ENCODE results near the gene PCBP2. TPM values are rescaled to one million over a fixed set of nuclear protein-coding genes. Genes with fewer than 3 reads are reported as not detected.

The PCBP2 gene
- polyA plus RNA-seq, 4 donors, result 1,030 to 1,212 (median 1,099) TPM

DNA sequence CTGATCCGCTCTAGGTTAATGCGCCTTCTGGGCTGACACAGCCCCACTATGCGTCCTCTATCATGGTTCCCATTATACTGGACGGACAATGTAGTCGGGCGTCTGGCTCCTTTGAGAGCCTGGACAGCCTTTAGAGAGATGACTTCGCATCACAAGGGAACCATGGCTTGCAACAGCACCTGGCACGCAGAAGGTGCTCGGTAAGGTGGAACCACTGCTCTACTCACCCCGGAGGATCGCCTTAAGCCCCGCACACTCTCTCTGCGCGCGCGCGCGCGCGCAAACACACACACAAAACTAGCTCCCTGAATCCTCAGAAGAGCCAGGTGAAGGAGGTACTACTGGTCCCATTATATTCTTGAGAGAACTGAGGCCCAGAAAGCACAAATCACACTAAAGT lies 40.3 kb downstream of the PCBP2 start:
- DNase-seq (ENCODE audit: low read depth in 4 of 4, low spot score in 3 of 4), result no peak

GRCh38 chr12:53492830-53493609 lies 41.1 kb downstream of the PCBP2 start:
- DNase-seq (ENCODE audit: low read depth in 4 of 4, low spot score in 3 of 4), result peak; percentile 89 to 93 (median 92)

DNA sequence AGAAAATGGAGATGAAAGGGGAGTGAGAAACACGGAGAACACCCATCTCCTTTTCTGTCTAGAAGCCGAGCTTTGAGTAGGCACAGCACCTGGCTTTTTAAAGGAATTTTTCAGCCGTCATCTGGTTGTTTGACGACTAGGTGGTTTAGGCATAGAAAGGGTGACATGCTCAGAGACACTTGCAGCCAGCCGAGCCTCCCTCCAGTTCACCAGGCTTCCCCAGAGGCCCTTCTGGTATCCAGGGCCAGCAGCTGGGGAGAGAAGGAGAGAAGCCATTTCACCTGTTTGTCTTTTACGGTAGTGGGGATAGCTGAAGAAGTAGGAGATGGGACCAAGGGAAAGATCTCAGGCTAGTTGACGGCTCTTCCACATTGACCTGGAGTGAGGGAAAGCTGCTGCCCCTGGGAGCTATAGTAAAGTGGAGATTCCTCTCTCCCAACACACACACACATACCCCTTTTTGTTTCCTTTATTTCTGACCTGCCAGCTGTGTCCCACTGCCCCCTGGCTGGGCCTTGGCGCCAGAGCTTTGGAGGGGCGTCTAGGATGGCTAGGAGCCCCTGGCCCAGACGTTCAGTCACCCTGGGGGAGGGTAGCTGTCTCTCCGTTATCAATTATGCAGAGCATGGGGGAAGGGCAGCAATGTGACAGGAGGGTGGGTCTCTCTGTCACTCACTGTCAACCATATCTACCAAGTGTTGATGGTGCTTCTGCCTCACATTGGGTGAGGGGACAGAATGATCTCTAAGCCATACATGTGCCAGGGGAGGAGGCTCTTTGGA lies 41.9 kb downstream of the PCBP2 start:
- DNase-seq (ENCODE audit: low read depth in 4 of 4, low spot score in 3 of 4), result no peak

GRCh38 chr12:53495903-53496751 lies 44.2 kb downstream of the PCBP2 start:
- DNase-seq (ENCODE audit: low read depth in 4 of 4, low spot score in 3 of 4), result no peak

DNA sequence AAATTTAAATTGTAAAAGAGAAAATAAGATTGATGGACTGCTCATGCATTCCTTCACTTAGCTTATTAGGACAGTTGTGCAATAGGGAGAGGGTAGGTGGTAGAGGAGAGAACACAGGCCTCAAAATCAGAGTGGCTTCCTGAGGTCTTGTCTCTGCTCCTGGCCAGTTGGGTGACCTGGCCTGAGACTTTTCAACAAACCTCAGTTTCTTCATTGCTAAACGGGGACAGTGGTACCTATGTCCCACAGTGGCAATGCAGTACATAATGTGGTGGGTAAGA lies 44.8 kb downstream of the PCBP2 start:
- DNase-seq (ENCODE audit: low read depth in 4 of 4, low spot score in 3 of 4), result no peak

DNA sequence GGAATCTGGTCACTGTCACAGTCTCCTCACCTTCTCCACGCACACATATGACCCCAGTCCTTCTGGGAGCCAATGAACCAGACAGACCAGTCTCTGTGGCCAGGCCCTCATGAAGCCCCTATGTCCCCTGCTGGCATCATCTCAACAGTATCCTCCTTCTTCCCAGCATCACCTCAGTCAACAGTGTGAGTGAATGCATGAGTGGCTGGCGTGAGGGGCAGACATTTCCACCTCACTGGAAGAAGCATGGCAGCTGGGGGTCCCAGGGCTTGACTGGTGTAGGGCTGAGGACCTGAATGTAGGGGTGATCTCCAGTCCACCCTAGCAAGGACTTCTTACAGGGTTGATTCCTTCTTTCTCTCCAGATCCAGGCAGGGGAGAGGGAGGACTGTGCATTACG lies 45.6 kb downstream of the PCBP2 start:
- no peak for DNase-seq (ENCODE audit: low read depth in 4 of 4, low spot score in 3 of 4)

GRCh38 chr12:53498235-53498630 lies 46.3 kb downstream of the PCBP2 start:
- no peak for DNase-seq (ENCODE audit: low read depth in 4 of 4, low spot score in 3 of 4)

GRCh38 chr12:53499266-53500141 lies 47.6 kb downstream of the PCBP2 start, which contains the start of gene MAP3K12:
Gene MAP3K12, minus strand, starts transcription at chr12:53499458. Its CDS starts 12,067 bp downstream, at chr12:53487391.
- DNase-seq (ENCODE audit: low read depth in 4 of 4, low spot score in 3 of 4), result peak in 1 of 4 donors; percentile 38

DNA sequence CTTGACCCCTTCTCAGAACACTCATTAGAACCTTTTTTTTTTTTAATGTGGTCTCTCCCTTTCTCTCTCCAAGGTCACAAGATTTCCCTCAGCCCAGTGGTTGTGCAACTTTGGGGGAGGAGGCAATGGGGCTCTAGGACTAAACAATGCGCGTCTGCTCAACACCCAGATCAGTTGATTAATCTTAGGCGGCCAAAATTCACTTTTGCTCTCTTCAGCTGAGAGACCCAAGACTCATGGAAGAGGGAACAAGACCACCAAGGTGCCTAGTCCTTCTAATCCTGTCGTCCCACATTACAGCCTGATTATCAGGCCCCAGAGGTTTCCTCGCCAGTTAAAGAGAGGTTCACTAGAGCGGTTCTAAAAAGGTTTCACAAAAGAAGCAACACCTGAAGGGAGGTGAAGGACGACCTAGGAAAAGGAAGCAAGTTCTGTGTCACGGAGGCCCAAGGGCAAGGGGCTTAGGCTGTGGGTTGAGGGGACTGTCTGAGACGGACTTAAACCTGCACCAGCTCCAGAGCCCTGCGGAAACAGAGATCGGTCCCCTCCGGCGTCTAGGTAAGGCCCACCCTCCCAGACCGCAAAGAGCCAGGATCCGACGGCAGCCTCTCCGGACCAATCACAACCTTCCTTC lies 48.4 kb downstream of the PCBP2 start:
- peak in 1 of 4 donors; percentile 44 for DNase-seq (ENCODE audit: low read depth in 4 of 4, low spot score in 3 of 4)

- DNase-seq (ENCODE audit: low read depth in 4 of 4, low spot score in 3 of 4), result peak; percentile 92 to 99 (median 98)
Measured at GRCh38 chr12:53500776-53501614, 49.1 kb downstream of the PCBP2 start, which contains the start of gene TARBP2. Gene TARBP2, plus strand, starts transcription at chr12:53501283. Its CDS starts 126 bp downstream, at chr12:53501409.

DNA sequence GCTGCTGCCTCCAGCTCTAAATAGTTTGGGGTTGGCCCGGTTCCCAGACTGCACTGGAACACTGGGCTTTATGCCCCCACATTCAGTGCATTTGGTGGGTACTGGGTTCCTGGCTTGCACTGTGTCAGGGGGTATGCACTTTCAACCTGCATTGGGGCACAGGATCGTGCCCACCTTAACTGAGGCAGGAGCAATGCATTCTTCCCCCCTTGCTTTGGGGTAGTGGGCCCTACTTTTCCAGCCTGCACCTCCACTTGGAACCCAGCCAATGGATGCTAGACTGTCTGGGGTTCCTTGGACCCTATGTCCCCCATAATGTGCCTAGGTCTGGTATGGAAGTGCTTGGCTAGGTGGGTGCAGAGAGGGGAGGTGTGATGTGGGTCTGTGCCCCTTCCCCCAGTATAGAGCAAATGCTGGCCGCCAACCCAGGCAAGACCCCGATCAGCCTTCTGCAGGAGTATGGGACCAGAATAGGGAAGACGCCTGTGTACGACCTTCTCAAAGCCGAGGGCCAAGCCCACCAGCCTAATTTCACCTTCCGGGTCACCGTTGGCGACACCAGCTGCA lies 49.8 kb downstream of the PCBP2 start:
- DNase-seq (ENCODE audit: low read depth in 4 of 4, low spot score in 3 of 4), result no peak

- DNase-seq (ENCODE audit: low read depth in 4 of 4, low spot score in 3 of 4), result no peak
Measured at GRCh38 chr12:53502331-53502730, 50.4 kb downstream of the PCBP2 start.

- DNase-seq (ENCODE audit: low read depth in 4 of 4, low spot score in 3 of 4), result no peak
Measured at GRCh38 chr12:53502983-53503728, 51.3 kb downstream of the PCBP2 start.

GRCh38 chr12:53504004-53504920 lies 52.4 kb downstream of the PCBP2 start:
- DNase-seq (ENCODE audit: low read depth in 4 of 4, low spot score in 3 of 4), result no peak

DNA sequence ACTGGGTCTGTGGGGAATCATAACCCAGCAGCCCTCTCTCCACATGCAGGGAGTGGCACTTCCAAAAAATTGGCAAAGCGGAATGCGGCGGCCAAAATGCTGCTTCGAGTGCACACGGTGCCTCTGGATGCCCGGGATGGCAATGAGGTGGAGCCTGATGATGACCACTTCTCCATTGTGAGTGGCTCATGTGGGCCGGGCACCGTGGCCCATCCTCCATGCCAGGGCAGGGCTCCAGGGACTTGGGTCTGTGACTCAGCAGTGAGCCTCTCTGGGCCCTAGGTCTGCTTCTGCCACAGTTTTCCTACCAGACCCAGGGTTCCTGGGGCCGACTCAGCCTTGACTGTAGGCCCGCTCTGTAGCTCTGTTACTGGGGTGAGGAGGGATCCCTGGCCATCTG lies 53.2 kb downstream of the PCBP2 start:
- no peak for DNase-seq (ENCODE audit: low read depth in 4 of 4, low spot score in 3 of 4)
